AG04450 (cell line): ENCODE results near the gene KRT38. TPM values are rescaled to one million over a fixed set of nuclear protein-coding genes. Genes with fewer than 3 reads are reported as not detected.

Source experiments
- CTCF ChIA-PET: fragments of 300-600, 350-600 bp; formaldehyde crosslinking; extraction: SDS; loops from one replicate; lab custom pipeline; 2022; ENCODE audit warnings: antibody characterized with exemption, inconsistent platforms; lab: Charles Lee
- POLR2A ChIA-PET: fragments of 350-600 bp; formaldehyde crosslinking; extraction: SDS; loops from one replicate; lab custom pipeline; 2021; ENCODE audit warnings: antibody characterized with exemption, inconsistent platforms; lab: Yijun Ruan, JAX
- DNase-seq: peaks from one replicate; pipeline ENCODE4 v3.0.0-alpha.2; 2011; ENCODE audit warnings: low read depth, low spot score
- H3K27ac ChIP-seq: one replicate; pipeline ENCODE4 v1.5.1; 2012; ENCODE audit warnings: low read depth, low read length, control low read depth
- H3K27me3 ChIP-seq: one replicate; pipeline ENCODE4 v1.6.0; 2012; ENCODE audit warnings: low read length; ENCODE audit not compliant: control insufficient read depth, insufficient read depth
- H3K4me3 ChIP-seq: 2 replicates; pipeline ENCODE4 v1.5.1; 2011; ENCODE audit warnings: mild to moderate bottlenecking, low read depth, low read length, control low read depth
- H3K9me3 ChIP-seq: 2 replicates; pipeline ENCODE4 v1.5.1; 2012; ENCODE audit warnings: low read length; ENCODE audit not compliant: control insufficient read depth, insufficient read depth
- CTCF ChIP-seq: IDR thresholded peaks from 2 replicates; pipeline ENCODE4 v1.5.1; 2011; ENCODE audit warnings: low read depth, low read length, control low read depth, inconsistent platforms
- polyA plus RNA-seq: library from polyadenylated mRNA; depleted of rRNA; stranded (reverse); fragments of >200 nt; gene quantifications from 2 replicates; pipeline ENCODE4 v1.2.3, GENCODE V29; 2011

The KRT38 gene
- polyA plus RNA-seq, 1 experiment = 0.11 TPM

- no peak for TF ChIP-seq CTCF
- no peak for DNase-seq
- ChIA-PET POLR2A (no interaction called here), CTCF (no interaction called here)
- Histone ChIP-seq H3K9me3 (peaks cover 6% of the 10 kb centered on the region; the same call in 1 of the 2 replicates), H3K27ac (no peak overlapping the region), H3K27me3 (no peaks in the 10 kb centered on the region), H3K4me3 (no peak overlapping the region)
These were observed 44.4 kb upstream of the KRT38 start for GRCh38 chr17:41484920-41485904.

- no peak for TF ChIP-seq CTCF
- H3K27ac ChIP-seq = no peak overlapping the region
- no peak for DNase-seq
- peaks cover 6% of the 10 kb centered on the region; the same call in 1 of the 2 replicates for H3K9me3 ChIP-seq
- ChIA-PET CTCF (interaction anchor here (0.6 to 1.3 kb wide), 2 partner anchors 162 to 164 kb away, joined by 3 to 6 read pairs; no protein-coding TSS in a partner anchor), POLR2A (no interaction called here)
- H3K27me3 ChIP-seq = no peaks in the 10 kb centered on the region
- H3K4me3 ChIP-seq = no peak overlapping the region
These were observed 43.4 kb upstream of the KRT38 start for GRCh38 chr17:41483991-41484826.

GRCh38 chr17:41483531-41483930, 42.7 kb upstream of the KRT38 start:
- Histone ChIP-seq H3K27me3 (no peaks in the 10 kb centered on the region), H3K9me3 (peaks cover 6% of the 10 kb centered on the region; the same call in 1 of the 2 replicates), H3K4me3 (no peak overlapping the region), H3K27ac (no peak overlapping the region)
- TF ChIP-seq CTCF = no peak
- DNase-seq = no peak
- POLR2A ChIA-PET = no interaction called here
- CTCF ChIA-PET = interaction anchor here (0.6 to 1.3 kb wide), 3 partner anchors 65 to 165 kb away, joined by 3 to 6 read pairs (median 5); no protein-coding TSS in a partner anchor

- ChIA-PET CTCF (no interaction called here), POLR2A (no interaction called here)
- H3K4me3 ChIP-seq = no peak within 1 kb of the TSS
- H3K9me3 ChIP-seq = no peaks in the 10 kb centered on the region; the same call in 1 of the 2 replicates
- TF ChIP-seq CTCF = no peak
- DNase-seq = no peak
- no peaks in the 10 kb centered on the region for H3K27me3 ChIP-seq
- H3K27ac ChIP-seq = no peak within 1 kb of the TSS
These were observed 40.3 kb upstream of the KRT38 start, which contains the start of gene KRT35 for GRCh38 chr17:41481036-41481435. Gene KRT35, minus strand, starts transcription at chr17:41481151. Its CDS starts 54 bp downstream, at chr17:41481097.
